GM12865 (cell line): ENCODE measurements around the gene STAP2.
"Not testable (repeated sequence)": the region's sequence is repeated elsewhere in the genome, so short reads cannot be mapped to it uniquely, and the experiment has no call there.

Experiments
- DNase-seq: peaks from one replicate; pipeline ENCODE4 v3.0.0; 2010; ENCODE audit warnings: low read depth
- H3K4me3 ChIP-seq: 2 replicates; pipeline ENCODE4 v1.5.1; 2011; ENCODE audit warnings: mild to moderate bottlenecking, low read depth, low read length, control low read depth
- CTCF ChIP-seq: IDR thresholded peaks from 2 replicates; pipeline ENCODE4 v1.5.1; 2011; ENCODE audit warnings: low read length, control low read depth, low read depth, inconsistent platforms; ENCODE audit not compliant: insufficient read depth; ENCODE audit errors: missing control alignments

Gene STAP2

GRCh38 chr19:4279530-4280422 lies 58.9 kb downstream of the STAP2 start:
- no peak for DNase-seq
- no peak overlapping the region for H3K4me3 ChIP-seq
- no peak for TF ChIP-seq CTCF

- no peak overlapping the region for H3K4me3 ChIP-seq
- no peak for TF ChIP-seq CTCF
- no peak for DNase-seq
Measured at GRCh38 chr19:4279267-4279529, 59.4 kb downstream of the STAP2 start.

GRCh38 chr19:4278419-4279266 lies 60.0 kb downstream of the STAP2 start, which contains the start of gene SHD:
Gene SHD (plus strand): TSS chr19:4279266. CDS start chr19:4280064, 798 bp downstream.
- no peak within 1 kb of the TSS for H3K4me3 ChIP-seq
- DNase-seq: no peak
- TF ChIP-seq CTCF: no peak

GRCh38 chr19:4278010-4278409 lies 60.6 kb downstream of the STAP2 start:
- no peak for TF ChIP-seq CTCF
- DNase-seq: no peak
- no peak overlapping the region for H3K4me3 ChIP-seq

- H3K4me3 ChIP-seq: no peak overlapping the region
- no peak for DNase-seq
- TF ChIP-seq CTCF: no peak
Measured at GRCh38 chr19:4277191-4277696, 61.4 kb downstream of the STAP2 start.

GRCh38 chr19:4274321-4274686 lies 64.3 kb downstream of the STAP2 start:
- H3K4me3 ChIP-seq, DNase-seq: not testable (repeated sequence)
